ENCODE measurements around the gene SNTN.

Gene SNTN

GRCh38 chr3:63679186-63679585 is 26.7 kb downstream of the SNTN start:
- no peak for DNase-seq

GRCh38 chr3:63684081-63684480 is 31.6 kb downstream of the SNTN start:
- no peak for DNase-seq

- DNase-seq = no peak
Measured at GRCh38 chr3:63685340-63685739, 32.9 kb downstream of the SNTN start.

- DNase-seq = no peak
Measured at GRCh38 chr3:63687278-63688225, 35.1 kb downstream of the SNTN start.

GRCh38 chr3:63689285-63689684 is 36.8 kb downstream of the SNTN start:
- DNase-seq = no peak

- no peak for DNase-seq
Measured at GRCh38 chr3:63693351-63693750, 40.9 kb downstream of the SNTN start.

GRCh38 chr3:63705092-63705645 is 52.7 kb downstream of the SNTN start:
- no peak for DNase-seq

GRCh38 chr3:63706321-63707085 is 54.0 kb downstream of the SNTN start:
- no peak for DNase-seq

GRCh38 chr3:63707731-63708130 is 55.3 kb downstream of the SNTN start:
- DNase-seq = no peak

- DNase-seq = no peak
Measured at GRCh38 chr3:63709576-63709975, 57.1 kb downstream of the SNTN start.
